B cell (primary cell): ENCODE measurements around the gene RAB22A. TPM values are rescaled to one million over a fixed set of nuclear protein-coding genes. Genes with fewer than 3 reads are reported as not detected.

Source experiments
- ATAC-seq: fragments of 200-7000 bp; cut with Tn5 transposase; one replicate; pipeline ENCODE4 v1.10.0; 2021; ENCODE audit warnings: low read depth, mild to moderate bottlenecking, moderate number of reproducible peaks, moderate library complexity
- CTCF ChIA-PET: fragments of 350-600 bp; sonication (Branson Sonifier 250); formaldehyde crosslinking; loops from one replicate; lab custom pipeline; 2021; ENCODE audit warnings: antibody characterized with exemption, inconsistent platforms; lab: Charles Lee
- POLR2A ChIA-PET: fragments of 350-600 bp; sonication (Branson Sonifier 250); formaldehyde crosslinking; loops from one replicate; lab custom pipeline; 2021; ENCODE audit warnings: antibody characterized with exemption; lab: Charles Lee
- DNase-seq: peaks from one replicate; pipeline ENCODE4 v3.0.0; 2013
- H2AFZ ChIP-seq: 2 replicates; pipeline ENCODE4 v1.6.1; 2012; ENCODE audit warnings: mild to moderate bottlenecking, low read depth, low read length; ENCODE audit not compliant: insufficient read depth, poor library complexity, severe bottlenecking
- H3K27ac ChIP-seq, 2 donors: 1 replicate in 1 of 2; 2 replicates in 1 of 2; pipeline ENCODE4 v1.5.1; 2012 to 2013; ENCODE audit warnings: low read length in 2 of 2, mild to moderate bottlenecking in 2 of 2, moderate library complexity in 1 of 2
- H3K27me3 ChIP-seq, 4 experiments: fragments of 200-600 bp in 1 of 4; sonication (generic) in 1 of 4; replicated peaks in 1 of 4; 1 replicate in 2 of 4; 2 replicates in 2 of 4; pipeline versions ENCODE4 v1.6.1 to v1.7.0; 2013 to 2016; ENCODE audit warnings: low read length in 3 of 4, mild to moderate bottlenecking in 2 of 4, mixed read lengths in 1 of 4, moderate library complexity in 1 of 4; ENCODE audit not compliant: insufficient read depth in 4 of 4, control insufficient read depth in 3 of 4; ENCODE audit errors: control extremely low read depth in 1 of 4
- H3K36me3 ChIP-seq, 2 experiments: replicated peaks in 1 of 2; 1 replicate in 1 of 2; 2 replicates in 1 of 2; pipeline versions ENCODE4 v1.6.1 to v1.7.1; 2013; ENCODE audit warnings: low read length in 1 of 2; ENCODE audit not compliant: insufficient read depth in 2 of 2, control insufficient read depth in 1 of 2; ENCODE audit errors: control extremely low read depth in 1 of 2, extremely low read depth in 1 of 2
- H3K4me1 ChIP-seq, 2 donors: fragments of 200-600 bp in 1 of 2; sonication (generic) in 1 of 2; 1 replicate in 1 of 2; 2 replicates in 1 of 2; pipeline versions ENCODE4 v1.5.1 to v1.6.1; 2013 to 2017; ENCODE audit warnings: low read length in 2 of 2; ENCODE audit not compliant: control insufficient read depth in 2 of 2, insufficient read depth in 2 of 2
- H3K4me2 ChIP-seq: replicated peaks from 2 replicates; pipeline ENCODE3; 2012; ENCODE audit warnings: mild to moderate bottlenecking, low read depth, low read length; ENCODE audit not compliant: poor library complexity, severe bottlenecking
- H3K4me3 ChIP-seq, 5 experiments: fragments of 200-600 bp in 1 of 5; sonication (generic) in 1 of 5; 1 replicate in 3 of 5; 2 replicates in 2 of 5; pipeline versions ENCODE4 v1.5.1 to v1.7.0; 2011 to 2016; ENCODE audit warnings: low read length in 4 of 5, mild to moderate bottlenecking in 4 of 5, low read depth in 2 of 5, control low read depth in 1 of 5, moderate library complexity in 1 of 5; ENCODE audit not compliant: insufficient read depth in 1 of 5; ENCODE audit errors: control extremely low read depth in 1 of 5, extremely low read depth in 1 of 5
- H3K79me2 ChIP-seq: fragments of 200-600 bp; sonication (generic); one replicate; pipeline ENCODE4 v1.6.0; 2016; ENCODE audit warnings: low read length; ENCODE audit not compliant: control insufficient read depth, insufficient read depth
- H3K9ac ChIP-seq: fragments of 200-600 bp; sonication (generic); 2 replicates; pipeline ENCODE4 v1.6.1; 2017; ENCODE audit warnings: mild to moderate bottlenecking, low read length, moderate library complexity
- H3K9me3 ChIP-seq, 3 donors: one replicate each; pipeline versions ENCODE4 v1.6.1 to v1.7.1; 2013; ENCODE audit warnings: low read length in 2 of 3; ENCODE audit not compliant: control insufficient read depth in 2 of 3, insufficient read depth in 1 of 3; ENCODE audit errors: control extremely low read depth in 1 of 3
- H4K20me1 ChIP-seq: 2 replicates; pipeline ENCODE4 v1.6.0; 2012; ENCODE audit warnings: mild to moderate bottlenecking, low read length; ENCODE audit not compliant: insufficient read depth, control insufficient read depth, poor library complexity, severe bottlenecking
- H3K27ac Mint-ChIP-seq: one replicate; pipeline ENCODE4 v1.8.0; 2021; ENCODE audit warnings: mixed read lengths
- H3K27me3 Mint-ChIP-seq: one replicate; pipeline ENCODE4 v1.8.0; 2021; ENCODE audit warnings: mixed read lengths
- H3K4me1 Mint-ChIP-seq: one replicate; pipeline ENCODE4 v1.8.0; 2021; ENCODE audit warnings: mixed read lengths
- H3K4me3 Mint-ChIP-seq: one replicate; pipeline ENCODE4 v1.8.0; 2021; ENCODE audit warnings: mixed read lengths
- H3K9me3 Mint-ChIP-seq: one replicate; pipeline ENCODE4 v1.8.0; 2022; ENCODE audit warnings: mixed read lengths; ENCODE audit not compliant: insufficient read depth
- CTCF ChIP-seq: fragments of 200-600 bp; IDR thresholded peaks from one replicate; pipeline ENCODE4 v1.8.0; 2022; ENCODE audit warnings: antibody characterized with exemption, mild to moderate bottlenecking
- EZH2 ChIP-seq: IDR thresholded peaks from 2 replicates; pipeline ENCODE4 v1.6.1; 2012; ENCODE audit warnings: borderline replicate concordance, low read depth, mild to moderate bottlenecking, moderate library complexity, low read length; ENCODE audit not compliant: insufficient read depth, poor library complexity, severe bottlenecking
- WGBS: methylation state at CpG from one replicate; pipeline ENCODE4 v1.1.5; 2013; ENCODE audit warnings: missing lambda C conversion rate; ENCODE audit not compliant: insufficient coverage; 5-methylcytosine and 5-hydroxymethylcytosine counted together
- intact Hi-C: fragments of 100-400 bp; cut with micrococcal nuclease; formaldehyde crosslinking; loops from one replicate; pipeline ENCODE4 v1.10.0; 2022
- polyA plus RNA-seq: library from polyadenylated mRNA; depleted of rRNA; stranded (reverse); fragments of >200 nt; gene quantifications from 2 replicates; pipeline ENCODE4 v1.2.3, GENCODE V29; 2012
- total RNA-seq, 2 donors: library from RNA; stranded (reverse); fragments of 120-200 nt in 1 of 2; gene quantifications; 1 replicate in 1 of 2; 2 replicates in 1 of 2; pipeline versions ENCODE4 v1.2.3 to v1.2.4, GENCODE V29; 2013 to 2022

The RAB22A gene
- total and polyA plus RNA-seq, 2 donors (not counting 1 experiment from before 2014, with no cell fraction given), result 7.5 to 21.1 TPM

GRCh38 chr20:58340853-58341252, 31.3 kb downstream of the RAB22A start:
- ATAC-seq (no peak), DNase-seq (no peak)
- no peak overlapping the region for H2AFZ ChIP-seq
- Mint-ChIP-seq H3K4me1 (peaks cover 5% of the 10 kb centered on the region), H3K4me3 (no peak overlapping the region), H3K9me3 (no peaks in the 10 kb centered on the region), H3K27me3 (no peaks in the 10 kb centered on the region), H3K27ac (no peak overlapping the region)
- no peak overlapping the region for H3K9ac ChIP-seq
- H3K4me2 ChIP-seq, result no peak overlapping the region
- peaks cover 55% of the 10 kb centered on the region for H4K20me1 ChIP-seq
- no peaks in the 10 kb centered on the region for H3K4me1 ChIP-seq
- no peak overlapping the region for H3K27ac ChIP-seq
- peaks cover 2 to 20% of the 10 kb centered on the region in 2 experiments for H3K36me3 ChIP-seq
- H3K79me2 ChIP-seq, result peaks cover 28% of the 10 kb centered on the region
- no peak overlapping the region for H3K4me3 ChIP-seq
- ChIA-PET CTCF (no interaction called here), POLR2A (no interaction called here)
- TF ChIP-seq CTCF (no peak), EZH2 (no peak)
- intact Hi-C loops, result no loop called here
- H3K27me3 ChIP-seq, result no peaks in the 10 kb centered on the region
- H3K9me3 ChIP-seq, result no peaks in the 10 kb centered on the region
- 92% methylated on average over 2 of the region's 2 CpGs for WGBS

- POLR2A ChIA-PET, result no interaction called here
- peaks cover 4% of the 10 kb centered on the region for H3K4me1 Mint-ChIP-seq
- H3K9me3 ChIP-seq, result no peaks in the 10 kb centered on the region
These were observed 32.8 kb downstream of the RAB22A start for GRCh38 chr20:58342104-58342945.

More at GRCh38 chr20:58342104-58342945, 32.8 kb downstream of the RAB22A start:
- Histone ChIP-seq H3K27ac (no peak overlapping the region), H3K79me2 (peaks cover 27% of the 10 kb centered on the region), H3K27me3 (no peaks in the 10 kb centered on the region), H3K4me3 (no peak overlapping the region), H3K4me2 (no peak overlapping the region), H2AFZ (no peak overlapping the region), H3K4me1 (no peaks in the 10 kb centered on the region), H3K9ac (no peak overlapping the region), H4K20me1 (peaks cover 65% of the 10 kb centered on the region), H3K36me3 (peaks cover 6 to 33% of the 10 kb centered on the region in 2 experiments)
- Mint-ChIP-seq H3K27me3 (no peaks in the 10 kb centered on the region), H3K4me3 (no peak overlapping the region), H3K27ac (no peak overlapping the region), H3K9me3 (no peaks in the 10 kb centered on the region)
- TF ChIP-seq EZH2 (no peak), CTCF (no peak)
- intact Hi-C loops, result no loop called here
- CTCF ChIA-PET, result no interaction called here
- DNase-seq (no peak), ATAC-seq (no peak)
- 100% methylated on average over 1 of the region's 3 CpGs for WGBS
